Aorta (tissue), 5 donors: ENCODE results near the gene AKR7A2. TPM values are rescaled to one million over a fixed set of nuclear protein-coding genes. Genes with fewer than 3 reads are reported as not detected.
"Not testable (repeated sequence)": the region's sequence is repeated elsewhere in the genome, so short reads cannot be mapped to it uniquely, and the experiment has no call there.

ENCODE experiments used
- ATAC-seq: fragments of 200-7000 bp; cut with Tn5 transposase; one replicate; pipeline ENCODE4 v1.9.1; 2022; ENCODE audit warnings: moderate library complexity; ENCODE audit not compliant: low FRiP score
- DNase-seq, 2 donors: peaks; one replicate each; pipeline ENCODE4 v3.0.0-alpha.2; 2020
- H3K27ac ChIP-seq, 2 donors: one replicate each; pipeline ENCODE4 v1.5.1; 2013; ENCODE audit warnings: low read length in 2 of 2, mild to moderate bottlenecking in 2 of 2, moderate library complexity in 2 of 2, control low read depth in 1 of 2, inconsistent platforms in 1 of 2, low read depth in 1 of 2
- H3K27me3 ChIP-seq, 2 donors: one replicate each; pipeline ENCODE4 v1.6.1; 2013; ENCODE audit warnings: control low read depth in 1 of 2, low read length in 1 of 2, mild to moderate bottlenecking in 1 of 2, moderate library complexity in 1 of 2; ENCODE audit not compliant: insufficient read depth in 2 of 2, control insufficient read depth in 1 of 2
- H3K36me3 ChIP-seq, 2 donors: one replicate each; pipeline ENCODE4 v1.6.1; 2013; ENCODE audit warnings: control low read depth in 1 of 2, low read length in 1 of 2, mild to moderate bottlenecking in 1 of 2; ENCODE audit not compliant: insufficient read depth in 2 of 2, control insufficient read depth in 1 of 2
- H3K4me1 ChIP-seq, 2 donors: one replicate each; pipeline ENCODE4 v1.6.1; 2013; ENCODE audit warnings: low read length in 2 of 2, control low read depth in 1 of 2, mild to moderate bottlenecking in 1 of 2, moderate library complexity in 1 of 2; ENCODE audit not compliant: insufficient read depth in 2 of 2, control insufficient read depth in 1 of 2
- H3K4me3 ChIP-seq, 2 donors: one replicate each; pipeline ENCODE4 v1.5.1; 2013; ENCODE audit warnings: low read length in 2 of 2, control low read depth in 1 of 2, mild to moderate bottlenecking in 1 of 2
- H3K9me3 ChIP-seq: one replicate; pipeline ENCODE4 v1.6.1; 2013; ENCODE audit warnings: mild to moderate bottlenecking, low read length; ENCODE audit not compliant: control insufficient read depth
- WGBS, 2 donors: extraction: QIAGEN DNeasy Blood & Tissue Kit; methylation state at CpG; one replicate each; pipeline ENCODE4 v1.1.7; 2013; 5-methylcytosine and 5-hydroxymethylcytosine counted together
- intact Hi-C, 2 donors: fragments of 100-400 bp; cut with DNase I; formaldehyde crosslinking; loops; one replicate each; pipeline versions ENCODE4 v1.14.2 to v1.15.0; 2022
- polyA plus RNA-seq, 2 donors: library from polyadenylated mRNA; stranded (reverse); fragments of 200-250 nt; gene quantifications; one replicate each; pipeline ENCODE4 v1.2.3, GENCODE V29; 2013
- total RNA-seq, 2 donors: library from RNA; stranded (reverse); fragmentation: NEBNext Ultra II Directional; extraction: Animal tissue kit (Norgen Biotek cat#: 25700); gene quantifications; one replicate each; pipeline ENCODE4 v1.2.1, GENCODE V29; 2021
- donor health status: healthy with polysubstance abuse.
- donor health status: Bipolar disorder and iron deficiency.
- donor health status: DM: no; HTN: no; CAD: no.
- donor health status: DM: no; HTN: no; CAD: no.
- donor health status: DM: yes; HTN: yes; CAD: no.

AKR7A2 gene
- total and polyA plus RNA-seq, 4 donors, result 19.3 to 48.0 (median 33.1) TPM

DNA sequence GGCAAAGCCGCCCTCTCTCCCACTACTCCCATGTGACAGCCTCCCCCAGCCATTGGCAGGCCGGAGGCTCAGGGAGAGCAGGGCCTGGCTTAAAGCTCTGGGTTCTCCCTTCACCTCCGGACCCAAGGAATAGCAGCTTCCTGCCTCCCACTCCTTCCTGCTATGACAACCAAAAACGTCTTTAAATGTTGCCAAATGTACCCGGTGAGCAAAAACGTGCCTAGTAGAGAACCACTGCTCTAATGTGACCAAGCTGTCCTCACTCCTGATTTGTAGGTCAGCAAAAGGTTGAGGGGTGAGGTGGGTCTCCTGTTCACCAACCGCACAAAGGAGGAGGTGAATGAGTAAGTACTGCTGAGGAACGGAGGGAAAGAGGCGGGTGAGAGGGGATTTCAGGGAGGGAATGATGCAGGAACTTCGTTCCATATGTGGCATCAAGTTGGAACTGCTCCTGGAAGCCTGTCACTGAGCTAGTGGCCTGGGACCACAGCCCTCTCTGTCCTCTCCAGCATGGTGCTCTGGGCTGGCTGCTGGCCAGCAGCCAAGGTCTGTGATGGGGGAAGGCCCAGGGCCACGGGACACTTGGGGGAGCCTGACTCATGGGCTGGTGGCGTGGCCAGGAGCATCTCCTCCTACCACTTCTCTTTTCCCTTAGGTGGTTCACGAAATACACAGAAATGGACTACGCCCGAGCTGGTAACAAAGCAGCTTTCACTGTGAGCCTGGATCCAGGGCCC, 54.6 kb downstream of the AKR7A2 start:
- Histone ChIP-seq H3K27ac (no peak overlapping the region), H3K4me1 (peaks cover 0 to 1% of the 10 kb centered on the region in 2 donors), H3K4me3 (no peak overlapping the region), H3K9me3 (no peaks in the 10 kb centered on the region), H3K36me3 (peaks cover 6 to 10% of the 10 kb centered on the region in 2 donors), H3K27me3 (no peaks in the 10 kb centered on the region)
- intact Hi-C loops, result loop anchor here in 1 of 2 donors (10.0 kb wide), 1 partner anchor 397 kb away; no protein-coding TSS in a partner anchor
- DNase-seq (no peak), ATAC-seq (no peak)
- WGBS, 2 donors, result 73 to 78% methylated on average over 15 of the region's 15 CpGs

DNA sequence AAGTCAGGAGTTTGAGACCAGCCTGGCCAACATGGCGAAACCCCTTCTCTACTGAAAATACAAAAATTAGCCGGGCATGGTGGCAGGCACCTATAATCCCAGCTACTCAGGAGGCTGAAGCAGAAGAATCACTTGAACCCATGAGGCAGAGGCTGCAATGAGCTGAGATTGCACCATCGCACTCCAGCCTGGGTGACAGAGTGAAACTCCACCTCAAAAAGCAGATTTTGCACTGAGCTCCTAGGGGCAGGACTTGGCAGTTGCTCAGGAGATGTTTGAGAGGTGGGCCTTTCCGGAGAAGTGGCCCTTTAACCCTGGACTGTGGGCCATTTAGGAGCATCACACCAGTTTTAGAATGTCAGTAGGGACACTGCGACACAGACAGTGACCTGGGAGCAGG, 55.6 kb downstream of the AKR7A2 start:
- H3K36me3 ChIP-seq, DNase-seq, H3K4me1 ChIP-seq, H3K4me3 ChIP-seq, ATAC-seq, H3K27ac ChIP-seq, H3K27me3 ChIP-seq, H3K9me3 ChIP-seq: not testable (repeated sequence)
- intact Hi-C loops, result loop anchor here in 1 of 2 donors (10.0 kb wide), 1 partner anchor 398 kb away; no protein-coding TSS in a partner anchor
- WGBS, 2 donors, result 94% methylated on average over 5 of the region's 5 CpGs

DNA sequence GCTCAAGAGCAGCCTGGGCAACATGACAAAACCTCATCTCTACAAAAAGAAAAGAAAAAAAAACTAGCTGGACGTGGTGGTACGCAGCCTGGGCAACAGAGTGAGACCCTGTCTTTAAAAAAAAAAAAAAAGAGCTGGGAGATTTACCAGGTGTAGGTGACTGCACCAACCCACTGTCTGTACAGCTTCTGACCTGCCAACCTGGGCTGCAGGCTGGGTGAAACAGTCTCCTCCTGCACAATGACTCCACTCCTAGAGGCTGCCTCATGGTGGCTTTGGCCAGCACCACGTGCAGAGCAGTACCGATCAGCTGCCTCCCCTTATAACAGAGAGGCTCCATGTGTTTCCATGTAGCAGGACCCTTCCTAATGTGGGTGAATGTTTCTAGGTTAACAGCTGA, 56.7 kb downstream of the AKR7A2 start:
- Histone ChIP-seq H3K36me3 (peaks cover 6 to 10% of the 10 kb centered on the region in 2 donors), H3K9me3 (no peaks in the 10 kb centered on the region), H3K4me1 (peaks cover 0 to 1% of the 10 kb centered on the region in 2 donors), H3K27ac (no peak overlapping the region), H3K27me3 (no peaks in the 10 kb centered on the region), H3K4me3 (no peak overlapping the region)
- intact Hi-C loops, result loop anchor here in 1 of 2 donors (10.0 kb wide), 1 partner anchor 400 kb away; no protein-coding TSS in a partner anchor
- DNase-seq (no peak), ATAC-seq (no peak)
- WGBS, 2 donors, result 72 to 85% methylated on average over 4 of the region's 4 CpGs

DNA sequence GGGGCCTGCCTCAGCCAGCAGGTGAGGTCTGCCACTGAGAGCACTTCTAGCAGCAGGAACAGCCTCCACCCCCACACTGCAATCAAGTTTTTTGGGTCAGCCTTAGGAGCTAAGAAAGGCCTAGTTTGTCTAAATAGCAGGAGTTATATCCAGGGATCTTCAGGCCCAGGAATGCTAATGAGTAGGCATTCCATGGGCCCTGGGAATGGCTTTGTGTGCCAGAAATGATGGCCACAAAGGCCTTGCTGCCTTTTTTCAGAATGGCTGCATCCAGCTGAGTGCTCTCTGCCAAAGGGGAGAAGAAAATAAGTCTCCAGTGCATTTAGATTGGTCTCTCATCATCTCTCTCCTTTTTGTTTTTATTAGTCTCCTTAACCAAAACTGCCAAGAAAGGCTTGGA, 57.5 kb downstream of the AKR7A2 start:
- intact Hi-C loops, result loop anchor here in 1 of 2 donors (10.0 kb wide), 1 partner anchor 400 kb away; no protein-coding TSS in a partner anchor

More for the DNA sequence above, 57.5 kb downstream of the AKR7A2 start:
- Histone ChIP-seq H3K4me1 (peaks cover 0 to 1% of the 10 kb centered on the region in 2 donors), H3K4me3 (no peak overlapping the region), H3K9me3 (no peaks in the 10 kb centered on the region), H3K27ac (no peak overlapping the region), H3K36me3 (peaks cover 4 to 8% of the 10 kb centered on the region in 2 donors), H3K27me3 (no peaks in the 10 kb centered on the region)
- no peak for DNase-seq
- ATAC-seq, result no peak

Other genes starting within 250 kb of the AKR7A2 start
- 100 to 1,000 TPM; 174 to 201 TPM for gene UBR4, start 101.9 kb downstream of the AKR7A2 start, total RNA-seq
- gene UBR4, start 101.9 kb downstream of the AKR7A2 start, polyA plus RNA-seq, result 100 to 1,000 TPM in 1 of 2 donors, 10 to 100 TPM in 1; 16.4 to 293 TPM
- 10 to 100 TPM; 33.9 to 35.0 TPM for gene EMC1, start 60.6 kb downstream of the AKR7A2 start, total RNA-seq
- 10 to 100 TPM; 14.0 to 19.1 TPM for gene EMC1, start 60.6 kb downstream of the AKR7A2 start, polyA plus RNA-seq
- gene MRTO4, start 60.3 kb downstream of the AKR7A2 start, total RNA-seq, result 10 to 100 TPM; 13.0 to 14.2 TPM
- gene MRTO4, start 60.3 kb downstream of the AKR7A2 start, polyA plus RNA-seq, result 10 to 100 TPM in 1 of 2 donors, 1 to 10 TPM in 1; 6.5 to 23.6 TPM
- 1 to 10 TPM; 1.2 to 1.6 TPM for gene AKR7A3, start 23.4 kb downstream of the AKR7A2 start, total RNA-seq
- 10 to 100 TPM in 1 of 2 donors, 1 to 10 TPM in 1; 2.6 to 99.8 TPM for gene AKR7A3, start 23.4 kb downstream of the AKR7A2 start, polyA plus RNA-seq
- 10 to 100 TPM in 1 of 2 donors, 1 to 10 TPM in 1; 7.6 to 13.7 TPM for gene SLC66A1, start 182 bp upstream of the AKR7A2 start, total RNA-seq
- 10 to 100 TPM in 1 of 2 donors, 1 to 10 TPM in 1; 4.0 to 15.2 TPM for gene SLC66A1, start 182 bp upstream of the AKR7A2 start, polyA plus RNA-seq
- gene CAPZB, start 173.4 kb upstream of the AKR7A2 start, total RNA-seq, result 100 to 1,000 TPM; 289 to 297 TPM
- 100 to 1,000 TPM; 230 to 254 TPM for gene CAPZB, start 173.4 kb upstream of the AKR7A2 start, polyA plus RNA-seq